SKM-1 treated with dmso at 0.1 percent for 144 hours (cell line): ENCODE data around the gene IRX2.

Experiments
- DNase-seq: peaks from one replicate; lab custom pipeline; 2025; ENCODE audit not compliant: unreplicated experiment; lab: John Stamatoyannopoulos, UW

Gene IRX2

GRCh38 chr5:2741956-2742355 is 9.5 kb downstream of the IRX2 start:
- no peak for DNase-seq

GRCh38 chr5:2740876-2741555 is 10.5 kb downstream of the IRX2 start:
- no peak for DNase-seq

GRCh38 chr5:2740051-2740875 is 11.2 kb downstream of the IRX2 start:
- DNase-seq, result no peak

GRCh38 chr5:2739360-2740050 is 12.0 kb downstream of the IRX2 start:
- DNase-seq, result no peak

- no peak for DNase-seq
Observed at GRCh38 chr5:2738700-2739359, 12.6 kb downstream of the IRX2 start.

- DNase-seq, result no peak
Observed at GRCh38 chr5:2738156-2738699, 13.2 kb downstream of the IRX2 start.

GRCh38 chr5:2737273-2738155 is 14.0 kb downstream of the IRX2 start:
- DNase-seq, result no peak

- no peak for DNase-seq
Observed at GRCh38 chr5:2736872-2737271, 14.6 kb downstream of the IRX2 start.

GRCh38 chr5:2735996-2736395 is 15.5 kb downstream of the IRX2 start:
- DNase-seq, result no peak

- DNase-seq, result no peak
Observed at GRCh38 chr5:2732850-2733249, 18.6 kb downstream of the IRX2 start.

- no peak for DNase-seq
Observed at GRCh38 chr5:2732004-2732403, 19.5 kb downstream of the IRX2 start.

GRCh38 chr5:2729189-2729588 is 22.3 kb downstream of the IRX2 start:
- DNase-seq, result no peak

- no peak for DNase-seq
Observed at GRCh38 chr5:2727550-2727949, 23.9 kb downstream of the IRX2 start.

GRCh38 chr5:2725980-2726765 is 25.3 kb downstream of the IRX2 start:
- DNase-seq, result no peak

GRCh38 chr5:2724831-2725230 is 26.6 kb downstream of the IRX2 start:
- DNase-seq, result no peak

GRCh38 chr5:2724031-2724581 is 27.4 kb downstream of the IRX2 start:
- no peak for DNase-seq

- no peak for DNase-seq
Observed at GRCh38 chr5:2722901-2723300, 28.6 kb downstream of the IRX2 start.

GRCh38 chr5:2721385-2722138 is 29.9 kb downstream of the IRX2 start:
- no peak for DNase-seq
